ENCODE results near the gene RTEL1.

The RTEL1 gene

GRCh38 chr20:63691711-63692435 is 33.8 kb downstream of the RTEL1 start:
- ATAC-seq, result no peak
- TF ChIP-seq TOX (CRISPR knock-in tag; IDR thresholded peaks at IDR 0.05; ENCODE audit: borderline replicate concordance), result no peak

- TF ChIP-seq PPARA (CRISPR knock-in tag; IDR thresholded peaks at IDR 0.05; ENCODE audit: borderline replicate concordance), result no peak
- no peak for TF ChIP-seq ZFP3 (CRISPR knock-in tag; IDR thresholded peaks at IDR 0.05)
- TF ChIP-seq, protein P1, sequence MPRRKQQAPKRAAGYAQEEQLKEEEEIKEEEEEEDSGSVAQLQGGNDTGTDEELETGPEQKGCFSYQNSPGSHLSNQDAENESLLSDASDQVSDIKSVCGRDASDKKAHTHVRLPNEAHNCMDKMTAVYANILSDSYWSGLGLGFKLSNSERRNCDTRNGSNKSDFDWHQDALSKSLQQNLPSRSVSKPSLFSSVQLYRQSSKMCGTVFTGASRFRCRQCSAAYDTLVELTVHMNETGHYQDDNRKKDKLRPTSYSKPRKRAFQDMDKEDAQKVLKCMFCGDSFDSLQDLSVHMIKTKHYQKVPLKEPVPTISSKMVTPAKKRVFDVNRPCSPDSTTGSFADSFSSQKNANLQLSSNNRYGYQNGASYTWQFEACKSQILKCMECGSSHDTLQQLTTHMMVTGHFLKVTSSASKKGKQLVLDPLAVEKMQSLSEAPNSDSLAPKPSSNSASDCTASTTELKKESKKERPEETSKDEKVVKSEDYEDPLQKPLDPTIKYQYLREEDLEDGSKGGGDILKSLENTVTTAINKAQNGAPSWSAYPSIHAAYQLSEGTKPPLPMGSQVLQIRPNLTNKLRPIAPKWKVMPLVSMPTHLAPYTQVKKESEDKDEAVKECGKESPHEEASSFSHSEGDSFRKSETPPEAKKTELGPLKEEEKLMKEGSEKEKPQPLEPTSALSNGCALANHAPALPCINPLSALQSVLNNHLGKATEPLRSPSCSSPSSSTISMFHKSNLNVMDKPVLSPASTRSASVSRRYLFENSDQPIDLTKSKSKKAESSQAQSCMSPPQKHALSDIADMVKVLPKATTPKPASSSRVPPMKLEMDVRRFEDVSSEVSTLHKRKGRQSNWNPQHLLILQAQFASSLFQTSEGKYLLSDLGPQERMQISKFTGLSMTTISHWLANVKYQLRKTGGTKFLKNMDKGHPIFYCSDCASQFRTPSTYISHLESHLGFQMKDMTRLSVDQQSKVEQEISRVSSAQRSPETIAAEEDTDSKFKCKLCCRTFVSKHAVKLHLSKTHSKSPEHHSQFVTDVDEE (CRISPR knock-in tag; IDR thresholded peaks at IDR 0.05), result no peak
- no peak for TF ChIP-seq GLIS3 (CRISPR knock-in tag; IDR thresholded peaks at IDR 0.05)
- TF ChIP-seq TOX (CRISPR knock-in tag; IDR thresholded peaks at IDR 0.05; ENCODE audit: borderline replicate concordance), result no peak
- no peak for TF ChIP-seq ZC3H10 (CRISPR knock-in tag; IDR thresholded peaks at IDR 0.05)
- no peak for TF ChIP-seq ZNF565 (CRISPR knock-in tag; conservative IDR thresholded peaks at IDR 0.05; ENCODE audit: low read depth)
- no peak for TF ChIP-seq ZFP30 (CRISPR knock-in tag; IDR thresholded peaks at IDR 0.05)
- TF ChIP-seq RARB (CRISPR knock-in tag; IDR thresholded peaks at IDR 0.05), result no peak
- no peak for TF ChIP-seq OSR1 (CRISPR knock-in tag; IDR thresholded peaks at IDR 0.05)
- TF ChIP-seq TCF4 (CRISPR knock-in tag; IDR thresholded peaks at IDR 0.05; ENCODE audit: borderline replicate concordance), result no peak
- TF ChIP-seq ESRRG (CRISPR knock-in tag; IDR thresholded peaks at IDR 0.05), result no peak
- TF ChIP-seq, protein P2, sequence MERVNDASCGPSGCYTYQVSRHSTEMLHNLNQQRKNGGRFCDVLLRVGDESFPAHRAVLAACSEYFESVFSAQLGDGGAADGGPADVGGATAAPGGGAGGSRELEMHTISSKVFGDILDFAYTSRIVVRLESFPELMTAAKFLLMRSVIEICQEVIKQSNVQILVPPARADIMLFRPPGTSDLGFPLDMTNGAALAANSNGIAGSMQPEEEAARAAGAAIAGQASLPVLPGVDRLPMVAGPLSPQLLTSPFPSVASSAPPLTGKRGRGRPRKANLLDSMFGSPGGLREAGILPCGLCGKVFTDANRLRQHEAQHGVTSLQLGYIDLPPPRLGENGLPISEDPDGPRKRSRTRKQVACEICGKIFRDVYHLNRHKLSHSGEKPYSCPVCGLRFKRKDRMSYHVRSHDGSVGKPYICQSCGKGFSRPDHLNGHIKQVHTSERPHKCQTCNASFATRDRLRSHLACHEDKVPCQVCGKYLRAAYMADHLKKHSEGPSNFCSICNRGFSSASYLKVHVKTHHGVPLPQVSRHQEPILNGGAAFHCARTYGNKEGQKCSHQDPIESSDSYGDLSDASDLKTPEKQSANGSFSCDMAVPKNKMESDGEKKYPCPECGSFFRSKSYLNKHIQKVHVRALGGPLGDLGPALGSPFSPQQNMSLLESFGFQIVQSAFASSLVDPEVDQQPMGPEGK (CRISPR knock-in tag; IDR thresholded peaks at IDR 0.05; ENCODE audit: borderline replicate concordance), result no peak
- no peak for TF ChIP-seq BACH2 (CRISPR knock-in tag; IDR thresholded peaks at IDR 0.05; ENCODE audit: borderline replicate concordance)
- TF ChIP-seq CREB5 (CRISPR knock-in tag; IDR thresholded peaks at IDR 0.05; ENCODE audit: low read depth), result no peak
- no peak for ATAC-seq
Observed at GRCh38 chr20:63692436-63693082, 34.4 kb downstream of the RTEL1 start.

DNA sequence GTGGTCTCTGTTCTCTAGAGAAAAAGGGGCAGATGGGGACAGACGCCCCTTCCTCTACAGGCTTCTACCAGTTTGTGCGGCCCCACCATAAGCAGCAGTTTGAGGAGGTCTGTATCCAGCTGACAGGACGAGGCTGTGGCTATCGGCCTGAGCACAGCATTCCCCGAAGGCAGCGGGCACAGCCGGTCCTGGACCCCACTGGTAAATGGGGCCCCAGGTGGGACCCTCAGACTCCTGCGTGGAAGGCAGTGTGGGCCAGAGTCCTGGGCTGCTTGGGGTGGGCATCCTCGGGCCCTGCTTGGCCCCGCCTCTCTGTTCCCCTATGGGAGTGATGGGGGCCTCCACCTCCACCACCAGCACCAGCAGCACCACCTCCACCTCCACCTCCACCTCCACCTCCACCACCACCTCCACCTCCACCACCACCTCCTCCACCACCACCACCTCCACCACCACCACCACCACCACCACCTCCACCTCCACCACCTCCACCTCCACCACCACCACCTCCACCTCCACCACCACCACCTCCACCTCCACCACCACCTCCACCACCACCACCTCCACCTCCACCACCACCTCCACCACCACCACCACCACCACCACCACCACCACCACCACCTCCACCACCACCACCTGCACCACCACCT is 35.1 kb downstream of the RTEL1 start:
- TF ChIP-seq ZNF565 (CRISPR knock-in tag; conservative IDR thresholded peaks at IDR 0.05; ENCODE audit: low read depth) (no peak), RARB (CRISPR knock-in tag; IDR thresholded peaks at IDR 0.05) (no peak), ZC3H10 (CRISPR knock-in tag; IDR thresholded peaks at IDR 0.05) (no peak), ISL1 (CRISPR knock-in tag; IDR thresholded peaks at IDR 0.05) (no peak), ZNF8 (CRISPR knock-in tag; IDR thresholded peaks at IDR 0.05) (no peak), ZFP3 (CRISPR knock-in tag; IDR thresholded peaks at IDR 0.05) (no peak), PPARA (CRISPR knock-in tag; IDR thresholded peaks at IDR 0.05; ENCODE audit: borderline replicate concordance) (no peak), SNAI2 (CRISPR knock-in tag; IDR thresholded peaks at IDR 0.05) (no peak), OSR1 (CRISPR knock-in tag; IDR thresholded peaks at IDR 0.05) (no peak), CREB5 (CRISPR knock-in tag; IDR thresholded peaks at IDR 0.05; ENCODE audit: low read depth) (no peak), TCF4 (CRISPR knock-in tag; IDR thresholded peaks at IDR 0.05; ENCODE audit: borderline replicate concordance) (no peak), ARNTL (CRISPR knock-in tag; IDR thresholded peaks at IDR 0.05; ENCODE audit: borderline replicate concordance, low read depth) (no peak), TOX (CRISPR knock-in tag; IDR thresholded peaks at IDR 0.05; ENCODE audit: borderline replicate concordance) (no peak)
- TF ChIP-seq, protein P2 (CRISPR knock-in tag; IDR thresholded peaks at IDR 0.05; ENCODE audit: borderline replicate concordance), result no peak
- TF ChIP-seq, protein P1 (CRISPR knock-in tag; IDR thresholded peaks at IDR 0.05), result no peak
- TF ChIP-seq, protein P3, sequence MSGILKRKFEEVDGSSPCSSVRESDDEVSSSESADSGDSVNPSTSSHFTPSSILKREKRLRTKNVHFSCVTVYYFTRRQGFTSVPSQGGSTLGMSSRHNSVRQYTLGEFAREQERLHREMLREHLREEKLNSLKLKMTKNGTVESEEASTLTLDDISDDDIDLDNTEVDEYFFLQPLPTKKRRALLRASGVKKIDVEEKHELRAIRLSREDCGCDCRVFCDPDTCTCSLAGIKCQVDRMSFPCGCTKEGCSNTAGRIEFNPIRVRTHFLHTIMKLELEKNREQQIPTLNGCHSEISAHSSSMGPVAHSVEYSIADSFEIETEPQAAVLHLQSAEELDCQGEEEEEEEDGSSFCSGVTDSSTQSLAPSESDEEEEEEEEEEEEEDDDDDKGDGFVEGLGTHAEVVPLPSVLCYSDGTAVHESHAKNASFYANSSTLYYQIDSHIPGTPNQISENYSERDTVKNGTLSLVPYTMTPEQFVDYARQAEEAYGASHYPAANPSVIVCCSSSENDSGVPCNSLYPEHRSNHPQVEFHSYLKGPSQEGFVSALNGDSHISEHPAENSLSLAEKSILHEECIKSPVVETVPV (CRISPR knock-in tag; IDR thresholded peaks at IDR 0.05), result no peak
- no peak for ATAC-seq

Data from SK-N-SH treated with all-trans-retinoic acid at 6 μM for 48 hours (cell line).